Testis (tissue), 2 donors: ENCODE data around the gene HCLS1.

Source experiments
- CTCF ChIP-seq, 3 experiments: fragments of 450-650 bp in 2 of 3; fragments of 200-600 bp in 1 of 3; sonication (generic) in 1 of 3; IDR thresholded peaks; one replicate each; pipeline ENCODE4 v1.5.1; 2016 to 2019; ENCODE audit warnings: antibody characterized with exemption in 3 of 3, mild to moderate bottlenecking in 2 of 3, moderate library complexity in 1 of 3
- POLR2A ChIP-seq: fragments of 450-650 bp; IDR thresholded peaks from one replicate; pipeline ENCODE4 v1.6.1; 2017; ENCODE audit warnings: antibody characterized with exemption, mild to moderate bottlenecking, moderate library complexity

GRCh38 chr3:121649645-121650044 is 11.1 kb downstream of the HCLS1 start:
- TF ChIP-seq CTCF (IDR thresholded peaks at IDR 0.05), result no peak
- no peak for TF ChIP-seq POLR2A
